Activated gamma-delta T cell treated with anti-CD3 and anti-CD28 coated beads, Interleukin-2, amount 50 U/mL, for 16 hours (primary cell): ENCODE results near the gene EIF4E2.

Experiments
- DNase-seq: peaks from one replicate; pipeline ENCODE4 v3.0.0-alpha.2; 2020; ENCODE audit warnings: low read depth

The EIF4E2 gene

DNA sequence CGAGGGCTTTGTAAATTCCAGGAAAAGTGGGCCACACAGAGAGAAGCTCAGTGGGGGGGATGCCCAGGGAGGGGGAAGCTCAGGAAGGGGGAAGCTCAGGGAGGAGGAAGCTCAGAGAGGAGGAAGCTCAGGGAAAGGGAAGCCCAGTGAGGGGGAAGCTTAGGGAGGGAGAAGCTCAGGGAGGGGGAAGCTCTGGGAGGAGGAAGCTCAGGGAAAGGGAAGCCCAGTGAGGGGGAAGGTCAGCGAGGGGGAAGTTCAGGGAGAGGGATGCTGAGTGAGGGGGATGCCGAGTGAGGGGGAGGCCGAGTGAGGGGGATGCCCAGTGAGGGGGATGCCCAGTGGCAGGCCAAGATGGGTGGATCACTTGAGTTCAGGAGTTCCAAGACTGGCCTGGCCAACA lies 11.8 kb upstream of the EIF4E2 start:
- DNase-seq, result no peak

DNA sequence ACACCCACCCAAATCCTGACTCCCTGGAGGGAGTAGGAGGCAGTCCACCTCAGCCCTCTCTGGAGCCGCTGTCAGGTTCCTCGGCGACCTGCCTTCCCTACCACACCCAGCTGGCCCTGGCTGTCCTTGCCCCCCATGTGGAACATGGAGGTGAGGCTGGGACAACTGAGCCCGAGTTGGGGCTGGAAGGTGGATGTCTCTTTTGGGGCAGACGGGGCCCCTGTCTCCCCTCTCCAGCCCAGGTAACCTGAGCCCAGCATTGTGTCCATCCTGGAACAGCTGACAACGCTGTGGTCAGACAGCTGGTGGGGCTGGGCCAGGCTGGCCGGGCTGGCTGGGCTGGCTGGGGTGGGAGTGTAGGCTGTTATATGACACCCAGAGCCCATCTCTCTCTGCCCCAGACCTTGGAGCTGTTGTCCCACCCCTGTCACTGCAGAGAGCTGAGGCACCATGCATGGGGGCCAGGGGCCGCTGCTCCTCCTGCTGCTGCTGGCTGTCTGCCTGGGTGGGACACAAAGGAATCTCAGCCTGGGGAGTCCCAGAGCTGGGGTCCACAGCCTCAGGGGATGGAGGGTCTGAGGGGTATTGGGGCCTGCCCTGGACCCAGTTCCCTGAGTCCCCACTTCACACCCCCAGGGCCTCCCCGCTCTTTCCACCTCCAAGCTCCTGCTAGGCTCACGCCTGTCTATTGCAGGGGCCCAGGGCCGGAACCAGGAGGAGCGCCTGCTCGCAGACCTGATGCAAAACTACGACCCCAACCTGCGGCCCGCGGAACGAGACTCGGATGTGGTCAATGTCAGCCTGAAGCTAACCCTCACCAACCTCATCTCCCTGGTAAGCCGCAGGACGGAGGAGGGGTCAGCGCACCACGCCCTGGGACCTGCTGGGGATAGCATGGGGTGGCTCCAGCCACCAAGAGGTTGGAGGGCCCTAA lies 10.9 kb upstream of the EIF4E2 start, which contains the start of gene CHRNG:
CHRNG (plus strand) TSS at position 395 of the 934 bp plus-strand sequence; CDS start at position 451, 56 bp downstream.
- DNase-seq, result no peak

DNA sequence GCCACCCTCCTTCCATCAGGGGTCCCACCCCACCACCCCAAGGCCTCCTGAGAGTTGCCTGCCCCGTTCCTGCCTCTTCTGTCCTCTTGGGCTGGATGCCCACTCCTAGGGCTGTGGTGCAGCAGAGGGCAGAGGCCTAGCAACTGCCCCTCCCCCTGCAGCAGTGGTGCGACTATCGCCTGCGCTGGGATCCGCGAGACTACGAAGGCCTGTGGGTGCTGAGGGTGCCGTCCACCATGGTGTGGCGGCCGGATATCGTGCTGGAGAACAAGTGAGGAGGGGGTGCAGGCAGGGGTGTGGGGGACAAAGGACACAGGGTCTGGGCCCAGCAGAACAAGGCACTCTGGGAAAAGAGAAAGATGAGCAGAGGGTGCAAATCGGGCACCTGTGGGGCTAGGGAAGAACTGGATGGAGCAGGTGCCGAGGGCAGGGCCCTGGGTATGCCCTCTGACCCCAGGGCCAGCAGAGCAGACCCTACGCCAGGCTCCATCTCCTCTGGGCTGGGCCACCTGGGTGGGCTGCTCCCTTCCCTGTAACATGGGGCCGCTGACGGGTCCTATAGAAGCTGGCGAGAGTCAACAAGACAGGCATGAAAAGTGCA lies 9.9 kb upstream of the EIF4E2 start:
- DNase-seq, result no peak

DNA sequence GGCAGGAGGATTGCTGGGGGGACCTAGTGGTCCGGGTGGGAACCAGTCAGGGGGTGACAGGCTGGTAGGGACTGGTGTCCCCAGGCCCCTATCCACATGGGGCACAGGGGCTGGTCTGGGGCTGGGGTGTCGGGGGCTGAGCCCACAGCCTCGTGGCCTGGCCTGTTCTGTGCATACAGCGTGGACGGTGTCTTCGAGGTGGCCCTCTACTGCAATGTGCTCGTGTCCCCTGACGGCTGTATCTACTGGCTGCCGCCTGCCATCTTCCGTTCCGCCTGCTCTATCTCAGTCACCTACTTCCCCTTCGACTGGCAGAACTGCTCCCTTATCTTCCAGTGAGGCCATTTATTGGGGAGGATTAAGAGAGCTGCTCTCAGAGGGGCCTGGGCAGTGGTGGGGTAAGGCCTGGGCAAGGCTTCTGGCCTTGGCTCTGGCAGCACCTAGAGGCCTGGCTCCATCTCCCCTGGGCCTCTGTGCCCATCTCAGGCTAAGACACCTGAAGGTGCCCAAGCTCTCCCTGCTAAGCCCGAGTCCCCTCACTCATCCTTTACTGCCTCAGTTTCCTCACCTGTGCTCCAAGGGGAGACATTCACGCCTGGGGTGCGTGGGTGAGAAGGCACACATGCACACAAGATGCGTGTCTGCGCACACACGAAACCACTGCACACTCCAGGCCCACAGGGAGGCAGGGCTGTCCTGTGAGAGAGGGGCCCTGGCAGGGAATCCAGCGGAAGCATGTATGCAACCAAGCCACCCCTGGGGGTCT lies 9.1 kb upstream of the EIF4E2 start:
- DNase-seq, result no peak

DNA sequence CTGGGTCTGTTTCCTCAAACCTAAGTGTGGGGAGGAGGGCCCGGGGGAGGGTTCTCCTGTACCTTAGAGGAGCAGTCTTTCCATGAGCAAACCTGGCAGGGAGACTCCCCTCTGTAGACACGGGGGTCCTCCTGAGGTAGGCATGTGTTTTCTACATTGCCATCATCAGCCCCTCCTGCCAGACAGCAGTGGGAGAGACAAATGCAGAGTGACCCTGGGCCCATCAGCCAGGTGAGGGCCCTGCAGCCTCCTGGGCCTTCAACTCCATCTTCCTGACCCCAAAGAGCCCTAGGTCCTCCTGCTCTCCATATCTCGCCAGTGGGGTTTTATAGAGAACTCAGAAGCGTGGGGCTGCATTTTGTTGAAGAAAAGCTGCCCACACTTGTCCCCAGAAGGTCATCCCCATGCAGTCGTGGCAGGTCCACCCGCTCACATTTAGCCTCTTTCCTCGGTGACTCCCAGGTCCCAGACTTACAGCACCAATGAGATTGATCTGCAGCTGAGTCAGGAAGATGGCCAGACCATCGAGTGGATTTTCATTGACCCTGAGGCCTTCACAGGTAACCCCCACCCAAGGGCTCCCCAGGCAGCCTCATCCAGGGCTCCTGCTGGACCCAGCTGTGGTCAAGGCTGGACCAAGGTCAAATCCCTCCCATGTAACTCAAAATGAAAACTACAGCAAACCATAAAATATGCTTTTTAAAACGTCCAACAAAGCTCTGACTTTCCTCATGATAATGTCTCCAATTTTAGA lies 8.4 kb upstream of the EIF4E2 start:
- DNase-seq, result no peak

DNA sequence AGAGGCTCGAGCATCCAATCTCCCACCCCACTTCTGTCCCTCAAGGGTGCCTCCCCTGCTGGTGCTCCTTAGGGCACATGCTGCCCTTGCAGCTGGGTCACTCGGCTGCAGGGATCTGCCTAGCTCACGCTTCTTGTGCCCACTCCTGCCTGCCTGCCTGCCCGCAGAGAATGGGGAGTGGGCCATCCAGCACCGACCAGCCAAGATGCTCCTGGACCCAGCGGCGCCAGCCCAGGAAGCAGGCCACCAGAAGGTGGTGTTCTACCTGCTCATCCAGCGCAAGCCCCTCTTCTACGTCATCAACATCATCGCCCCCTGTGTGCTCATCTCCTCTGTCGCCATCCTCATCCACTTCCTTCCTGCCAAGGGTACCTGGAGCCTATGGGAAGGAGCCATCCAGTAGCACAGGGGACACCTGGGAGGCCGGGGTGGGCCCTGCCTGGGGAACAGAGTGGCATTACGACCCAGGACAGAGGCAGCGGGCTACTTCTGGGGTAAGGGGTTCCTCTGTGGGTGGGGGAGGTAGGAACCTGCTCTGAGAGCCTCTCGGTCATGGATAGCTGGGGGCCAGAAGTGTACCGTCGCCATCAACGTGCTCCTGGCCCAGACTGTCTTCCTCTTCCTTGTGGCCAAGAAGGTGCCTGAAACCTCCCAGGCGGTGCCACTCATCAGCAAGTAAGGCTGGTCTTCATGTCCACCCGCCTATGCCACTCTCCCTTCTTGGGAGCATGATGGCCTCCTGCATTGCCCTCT lies 7.6 kb upstream of the EIF4E2 start:
- DNase-seq, result no peak

DNA sequence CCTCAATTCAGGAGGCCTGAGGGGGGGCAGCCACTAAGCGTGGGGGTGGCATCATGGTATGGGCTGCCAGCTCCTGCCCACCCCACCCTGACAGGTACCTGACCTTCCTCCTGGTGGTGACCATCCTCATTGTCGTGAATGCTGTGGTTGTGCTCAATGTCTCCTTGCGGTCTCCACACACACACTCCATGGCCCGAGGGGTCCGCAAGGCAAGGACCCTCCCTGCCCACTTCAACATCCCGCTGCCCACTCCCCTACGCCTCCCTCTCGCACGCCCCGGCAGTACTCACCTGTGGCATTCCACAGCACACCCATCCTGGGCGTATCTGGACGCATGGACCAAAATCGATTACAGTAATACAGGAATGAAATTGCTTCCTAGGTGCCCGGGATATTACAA lies 7.0 kb upstream of the EIF4E2 start:
- no peak for DNase-seq

DNA sequence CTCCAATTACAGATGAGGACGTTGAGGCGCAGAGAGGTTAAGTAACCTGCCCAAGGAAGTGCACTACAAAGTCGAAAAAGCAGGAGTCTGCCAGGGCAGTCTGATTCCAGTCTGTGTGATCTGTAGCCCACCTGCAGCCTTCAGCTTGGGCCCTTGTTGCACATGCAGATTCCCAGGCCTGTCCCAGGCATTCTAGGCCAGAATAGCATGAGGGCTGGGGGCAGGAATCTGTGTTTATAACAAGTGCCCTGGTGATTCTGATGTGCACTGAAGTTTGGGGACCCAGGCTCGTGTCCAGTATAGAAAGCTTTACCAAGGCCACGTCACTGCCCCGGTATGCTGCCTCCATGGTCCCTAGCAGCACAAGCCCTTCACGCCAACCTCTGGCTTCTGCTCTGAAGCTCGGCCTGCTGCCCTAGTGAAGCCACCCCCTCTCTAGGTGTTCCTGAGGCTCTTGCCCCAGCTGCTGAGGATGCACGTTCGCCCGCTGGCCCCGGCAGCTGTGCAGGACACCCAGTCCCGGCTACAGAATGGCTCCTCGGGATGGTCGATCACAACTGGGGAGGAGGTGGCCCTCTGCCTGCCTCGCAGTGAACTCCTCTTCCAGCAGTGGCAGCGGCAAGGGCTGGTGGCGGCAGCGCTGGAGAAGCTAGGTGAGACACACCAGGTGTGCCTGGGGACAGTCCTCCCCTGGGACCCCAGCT lies 6.4 kb upstream of the EIF4E2 start:
- no peak for DNase-seq

DNA sequence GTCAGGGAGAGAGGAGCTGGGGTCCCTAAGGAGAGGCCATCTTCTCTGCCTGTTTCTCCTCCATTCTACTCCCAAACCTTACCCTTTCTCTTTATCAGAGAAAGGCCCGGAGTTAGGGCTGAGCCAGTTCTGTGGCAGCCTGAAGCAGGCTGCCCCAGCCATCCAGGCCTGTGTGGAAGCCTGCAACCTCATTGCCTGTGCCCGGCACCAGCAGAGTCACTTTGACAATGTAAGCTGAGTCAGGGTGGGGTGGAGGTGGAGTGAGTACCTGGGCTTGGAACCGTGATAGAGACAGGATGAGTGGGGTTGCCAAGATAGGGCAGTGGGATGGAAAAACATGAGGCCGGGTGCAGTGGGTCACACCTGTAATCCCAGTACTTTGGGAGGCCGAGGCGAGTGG lies 5.8 kb upstream of the EIF4E2 start:
- no peak for DNase-seq

DNA sequence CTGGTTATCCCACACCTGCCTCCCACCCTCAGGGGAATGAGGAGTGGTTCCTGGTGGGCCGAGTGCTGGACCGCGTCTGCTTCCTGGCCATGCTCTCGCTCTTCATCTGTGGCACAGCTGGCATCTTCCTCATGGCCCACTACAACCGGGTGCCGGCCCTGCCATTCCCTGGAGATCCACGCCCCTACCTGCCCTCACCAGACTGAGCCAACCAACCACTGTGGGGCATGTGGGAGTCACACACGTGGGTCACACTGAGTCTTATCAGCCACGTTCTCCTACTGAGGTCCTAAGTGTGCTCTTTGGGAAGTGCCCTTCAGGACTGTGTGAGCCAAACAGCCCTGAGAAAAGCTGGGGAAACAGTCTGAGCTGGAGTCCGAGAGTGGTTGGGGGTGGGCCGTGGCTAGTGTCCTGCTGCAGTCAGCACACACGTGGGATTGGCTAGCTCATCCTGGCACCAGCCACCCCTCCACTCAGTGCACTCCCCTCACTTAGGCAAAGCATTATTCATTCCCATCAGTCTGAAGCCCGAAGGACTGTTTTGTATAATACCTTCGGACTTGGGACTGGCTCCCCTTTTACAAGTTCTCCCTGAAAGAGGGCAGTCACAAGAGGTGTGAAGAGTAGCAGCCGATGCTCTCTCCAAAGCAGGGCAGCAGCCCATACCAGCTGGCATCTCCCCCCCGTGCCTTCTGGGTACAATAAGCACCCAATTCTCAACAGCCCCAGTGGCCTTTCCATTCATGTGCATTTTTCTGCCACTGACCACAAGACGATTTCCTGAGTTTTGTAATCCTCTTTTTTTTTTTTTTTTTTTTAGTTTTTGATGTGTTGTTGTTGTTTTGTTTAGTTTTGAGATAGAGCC lies 4.7 kb upstream of the EIF4E2 start:
- DNase-seq, result no peak

DNA sequence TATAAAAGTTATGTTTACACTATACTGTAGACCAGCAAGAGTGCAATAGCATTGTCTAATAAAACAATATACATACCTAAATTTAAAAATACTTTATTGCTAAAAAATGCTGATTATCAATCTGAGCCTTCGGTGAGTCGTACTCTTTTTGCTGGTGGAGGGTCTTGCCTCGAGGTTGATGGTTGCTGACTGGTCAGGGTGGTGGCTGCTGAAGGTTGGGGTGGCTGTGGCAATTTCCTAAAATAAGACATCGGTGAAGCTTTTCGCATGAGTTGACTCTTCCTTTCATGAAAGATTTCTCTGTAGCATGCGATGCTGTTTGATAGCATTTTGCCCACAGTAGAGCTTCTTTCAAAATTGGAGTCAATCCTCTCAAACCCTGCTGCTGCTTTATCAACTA lies 2.5 kb upstream of the EIF4E2 start:
- DNase-seq, result no peak

DNA sequence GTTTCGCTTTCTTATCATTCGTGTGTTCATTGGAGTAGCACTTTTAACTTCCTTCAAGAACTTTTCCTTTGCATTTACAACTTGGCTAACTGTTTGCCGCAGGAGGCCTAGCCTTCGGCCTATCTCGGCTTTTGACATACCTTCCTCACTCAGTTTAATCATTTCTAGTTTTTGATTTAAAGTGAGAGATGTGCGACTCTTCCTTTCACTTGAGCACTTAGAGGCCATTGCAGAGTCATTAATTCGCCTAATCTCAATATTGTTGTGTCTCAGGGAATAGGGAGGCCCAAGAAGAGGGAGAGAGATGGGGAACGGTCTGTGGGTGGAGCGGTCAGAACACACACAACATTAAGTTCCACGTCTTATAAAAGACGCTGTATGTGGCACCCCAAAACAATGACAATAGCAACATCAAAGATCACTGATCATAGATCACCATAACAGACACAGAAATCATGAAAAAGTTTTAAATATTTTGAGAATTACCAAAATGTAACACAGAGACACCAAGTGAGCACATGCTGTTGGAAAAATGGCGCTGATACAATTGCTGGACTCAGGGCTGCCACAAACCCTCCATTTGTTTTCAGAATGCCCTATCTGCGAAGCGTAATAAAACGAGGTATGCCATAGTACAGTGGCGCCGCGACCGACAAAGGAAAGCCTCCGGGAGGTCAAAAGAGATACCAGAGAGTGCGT lies 685 bp upstream of the EIF4E2 start:
- no peak for DNase-seq

DNA sequence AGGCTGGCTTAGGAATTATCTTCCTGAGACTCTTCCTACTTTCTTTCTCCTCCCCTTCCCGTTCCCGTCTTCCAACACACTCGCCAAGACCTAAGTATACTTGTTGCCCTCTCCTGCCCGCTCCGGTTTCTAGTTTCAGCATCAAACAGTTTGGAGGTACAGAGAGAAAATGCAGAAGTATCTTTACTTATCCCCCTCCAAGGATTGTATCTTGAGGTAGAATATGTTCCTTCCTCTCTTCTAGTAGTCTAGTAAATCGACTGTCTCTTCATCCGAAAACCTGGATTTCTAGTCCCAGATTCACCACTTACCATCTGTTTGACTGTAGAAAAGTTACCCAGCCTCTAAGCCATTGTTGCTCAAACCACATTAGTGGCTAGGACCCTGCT lies 755 bp downstream of the EIF4E2 start:
- DNase-seq, result no peak

DNA sequence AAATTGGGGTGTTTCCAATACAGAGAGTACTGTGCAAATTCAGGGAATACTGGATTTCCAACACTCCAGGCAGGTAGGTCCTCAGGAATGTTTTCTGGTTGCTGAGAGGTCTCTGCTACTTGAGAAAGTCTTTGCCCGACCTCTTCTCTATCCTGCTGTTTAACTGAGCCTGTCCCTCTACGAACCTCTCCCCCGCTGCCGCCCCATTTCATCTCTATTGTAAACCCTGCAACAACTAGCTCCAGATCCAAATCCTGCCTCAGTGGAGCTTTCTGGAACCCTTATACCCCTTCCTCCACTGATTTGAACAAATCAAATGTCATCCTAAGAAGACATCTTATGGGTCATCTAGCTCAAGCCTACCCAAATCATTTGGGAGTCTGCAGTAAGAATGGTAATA lies 1.3 kb downstream of the EIF4E2 start:
- DNase-seq, result no peak

DNA sequence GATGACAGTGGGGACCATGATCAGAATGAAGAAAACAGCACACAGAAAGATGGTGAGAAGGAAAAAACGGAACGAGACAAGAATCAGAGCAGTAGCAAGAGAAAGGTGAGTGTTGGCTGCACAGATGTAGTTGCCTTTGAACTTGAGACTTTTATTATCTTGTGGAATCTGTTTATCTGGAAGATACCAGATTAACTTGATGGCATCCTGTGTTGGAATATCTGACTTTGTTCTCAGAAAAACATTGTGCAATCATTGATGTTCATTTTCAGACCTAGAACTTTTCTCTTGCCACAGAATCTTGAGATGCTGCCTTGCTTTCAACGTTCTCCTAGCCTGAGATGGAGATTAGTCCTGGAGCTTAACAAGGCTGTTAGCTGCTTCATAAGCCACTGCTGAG lies 5.9 kb downstream of the EIF4E2 start:
- DNase-seq, result no peak

DNA sequence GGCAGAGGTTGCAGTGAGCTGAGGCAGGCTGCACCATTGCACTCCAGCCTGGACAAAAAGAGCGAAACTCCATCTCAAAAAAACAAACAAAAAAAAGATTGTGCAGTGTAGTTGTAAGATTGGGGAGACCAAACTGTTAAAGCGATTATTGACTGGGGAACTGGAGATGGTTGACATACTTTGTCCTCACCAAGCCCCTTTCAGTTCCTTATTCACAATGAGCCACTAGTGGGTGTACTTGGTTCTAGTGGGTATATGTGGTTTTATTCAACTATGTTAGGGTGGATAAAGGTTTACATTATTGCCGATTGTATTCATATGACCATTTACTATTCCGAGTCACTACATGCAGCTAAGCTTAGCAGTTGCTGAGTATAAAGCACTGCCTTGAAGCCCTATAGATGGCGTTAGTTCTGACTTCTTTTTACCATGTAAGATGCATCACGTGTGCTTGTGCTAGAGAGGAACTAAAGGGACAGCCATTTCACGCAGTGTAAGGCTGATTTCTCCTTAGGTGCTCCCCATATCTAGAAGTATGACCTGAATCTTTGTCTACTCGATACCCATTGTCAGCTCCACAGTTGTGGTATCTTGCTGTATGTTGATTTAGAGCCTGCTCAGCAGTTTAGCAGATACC lies 12.1 kb downstream of the EIF4E2 start:
- no peak for DNase-seq

DNA sequence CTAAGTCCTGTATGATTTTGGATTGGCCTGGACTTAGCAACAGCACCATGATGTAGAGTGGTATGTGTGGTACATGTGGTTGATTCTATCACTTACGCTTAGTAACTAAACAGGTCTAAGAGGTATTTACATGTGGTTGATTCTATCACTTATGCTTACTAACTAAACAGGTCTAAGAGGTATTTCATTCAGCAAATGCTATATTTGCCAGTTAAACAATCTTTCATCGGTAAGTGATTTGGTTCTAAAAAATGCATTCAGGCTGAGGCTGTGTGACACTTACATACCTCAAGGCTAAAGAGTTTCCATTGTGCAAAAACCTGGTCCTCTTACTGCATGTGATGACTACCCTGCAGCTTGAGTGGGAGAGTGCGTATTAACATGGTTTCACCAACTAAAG lies 13.1 kb downstream of the EIF4E2 start:
- no peak for DNase-seq

DNA sequence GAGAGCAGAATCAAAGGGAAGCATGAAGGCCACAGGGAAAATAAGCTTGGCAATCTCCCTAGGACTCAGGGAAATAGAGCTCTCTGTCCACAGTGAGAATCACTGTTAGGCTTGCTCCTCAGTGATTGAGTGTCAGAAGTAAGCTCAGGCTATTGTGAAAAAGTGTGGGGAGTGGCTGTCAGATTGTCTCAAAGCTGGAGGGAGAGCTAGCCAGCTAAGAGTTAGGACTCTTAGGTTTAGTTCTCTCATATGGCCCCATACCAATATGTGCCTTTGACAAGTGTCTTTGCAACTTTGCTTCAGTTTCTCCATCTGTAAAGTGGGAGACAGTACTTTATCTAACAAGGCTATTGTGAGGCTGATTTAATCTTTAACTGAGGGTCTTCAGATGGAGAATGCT lies 17.2 kb downstream of the EIF4E2 start:
- no peak for DNase-seq

DNA sequence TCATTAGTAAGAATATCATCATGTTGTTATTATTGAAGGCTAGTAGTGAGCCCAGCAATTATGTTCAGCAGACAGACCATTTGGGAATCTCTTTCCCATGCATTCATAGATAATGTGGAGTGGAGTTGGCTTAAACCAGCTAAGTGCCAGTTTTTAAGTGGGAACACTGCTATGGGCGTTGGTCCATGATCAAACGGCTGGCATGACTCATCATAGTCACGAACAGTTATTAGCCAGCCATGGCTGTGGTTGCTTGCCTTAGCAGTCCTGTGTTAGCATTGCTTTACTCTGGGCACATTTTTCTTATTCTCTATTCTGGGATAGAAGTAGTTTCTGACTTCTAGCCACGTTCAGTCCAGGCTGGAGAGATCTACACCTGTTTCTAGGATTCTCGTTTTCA lies 17.7 kb downstream of the EIF4E2 start:
- no peak for DNase-seq
